ENCODE data around the gene GSG1L2. TPM values are rescaled to one million over a fixed set of nuclear protein-coding genes. Genes with fewer than 3 reads are reported as not detected.

GSG1L2 gene
- total and polyA plus RNA-seq, 2 experiments from 2014 or later: not detected

- Histone ChIP-seq H3K9me2 (replicated peaks; ENCODE audit: insufficient read depth) (no peaks in the 10 kb centered on the region), H2AFZ (no peak overlapping the region)
Observed at GRCh38 chr17:9811086-9811485, 10.8 kb downstream of the GSG1L2 start.

DNA sequence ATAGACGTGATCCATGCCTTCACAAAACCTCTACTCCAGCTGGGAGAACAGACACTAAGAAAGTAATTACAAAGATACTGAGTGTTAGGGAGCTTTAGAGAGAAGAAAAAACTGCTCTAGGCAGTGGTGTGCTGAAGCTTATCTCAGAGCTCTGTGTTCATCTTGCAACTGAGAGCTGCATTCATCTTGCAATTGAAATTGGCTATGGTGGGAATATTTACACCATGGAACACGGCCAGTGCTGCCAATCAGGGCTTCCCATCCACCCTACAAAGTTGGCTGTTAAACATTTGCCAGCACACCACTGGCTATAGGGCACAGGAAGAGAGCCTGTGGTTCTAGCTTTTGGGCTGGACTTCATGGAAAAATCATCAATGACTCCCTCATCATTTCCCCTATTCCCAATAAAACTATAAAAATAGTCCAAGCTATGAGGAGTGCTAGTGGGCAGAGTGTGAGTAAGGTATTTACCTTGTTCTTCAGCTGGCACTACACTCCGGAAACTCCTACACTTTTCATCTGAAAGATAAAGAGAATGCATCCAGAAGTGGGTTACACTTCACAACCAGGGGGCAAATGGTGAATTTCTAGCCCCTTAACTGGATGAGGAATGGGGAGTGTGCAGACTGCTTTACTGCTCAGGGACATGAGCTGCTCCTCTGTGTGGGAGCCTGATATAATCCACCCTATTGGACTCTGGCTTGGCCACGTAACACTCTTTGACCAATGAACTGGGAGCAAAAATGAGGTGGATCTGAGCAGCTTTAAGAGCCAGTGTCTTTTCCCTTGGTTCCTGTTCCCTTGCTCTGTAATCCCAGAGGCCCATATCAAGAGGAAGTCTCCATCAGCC is 11.6 kb downstream of the GSG1L2 start:
- no peaks in the 10 kb centered on the region for H4K20me1 ChIP-seq (ENCODE audit: insufficient read depth, poor library complexity, severe bottlenecking)
- no peaks in the 10 kb centered on the region for H3K27me3 ChIP-seq
- H3K4me1 ChIP-seq (ENCODE audit: insufficient read depth): no peaks in the 10 kb centered on the region
- 65% methylated on average over 4 of the region's 4 CpGs for WGBS (ENCODE audit: low lambda C conversion rate, missing lambda C conversion rate)
- H2AFZ ChIP-seq: no peak overlapping the region
- no peak overlapping the region for H3K4me3 ChIP-seq
- DNase-seq (ENCODE audit: low spot score): no peak
- H3K9me3 ChIP-seq (ENCODE audit: low read depth): no peaks in the 10 kb centered on the region
- H3K79me2 ChIP-seq: no peaks in the 10 kb centered on the region
- H3K9me2 ChIP-seq (replicated peaks; ENCODE audit: insufficient read depth): no peaks in the 10 kb centered on the region
- H3K27ac ChIP-seq: no peak overlapping the region
- TF ChIP-seq EZH2phosphoT487 (IDR thresholded peaks at IDR 0.05; ENCODE audit: low read depth, severe bottlenecking, unreplicated experiment) (no peak), EZH2 (IDR thresholded peaks at IDR 0.05; ENCODE audit: borderline replicate concordance) (no peak)
- TF ChIP-seq, protein P1, sequence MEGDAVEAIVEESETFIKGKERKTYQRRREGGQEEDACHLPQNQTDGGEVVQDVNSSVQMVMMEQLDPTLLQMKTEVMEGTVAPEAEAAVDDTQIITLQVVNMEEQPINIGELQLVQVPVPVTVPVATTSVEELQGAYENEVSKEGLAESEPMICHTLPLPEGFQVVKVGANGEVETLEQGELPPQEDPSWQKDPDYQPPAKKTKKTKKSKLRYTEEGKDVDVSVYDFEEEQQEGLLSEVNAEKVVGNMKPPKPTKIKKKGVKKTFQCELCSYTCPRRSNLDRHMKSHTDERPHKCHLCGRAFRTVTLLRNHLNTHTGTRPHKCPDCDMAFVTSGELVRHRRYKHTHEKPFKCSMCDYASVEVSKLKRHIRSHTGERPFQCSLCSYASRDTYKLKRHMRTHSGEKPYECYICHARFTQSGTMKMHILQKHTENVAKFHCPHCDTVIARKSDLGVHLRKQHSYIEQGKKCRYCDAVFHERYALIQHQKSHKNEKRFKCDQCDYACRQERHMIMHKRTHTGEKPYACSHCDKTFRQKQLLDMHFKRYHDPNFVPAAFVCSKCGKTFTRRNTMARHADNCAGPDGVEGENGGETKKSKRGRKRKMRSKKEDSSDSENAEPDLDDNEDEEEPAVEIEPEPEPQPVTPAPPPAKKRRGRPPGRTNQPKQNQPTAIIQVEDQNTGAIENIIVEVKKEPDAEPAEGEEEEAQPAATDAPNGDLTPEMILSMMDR (IDR thresholded peaks at IDR 0.05; ENCODE audit: poor library complexity): no peak
- no peak overlapping the region for H3K4me2 ChIP-seq
- H3K36me3 ChIP-seq (replicated peaks; ENCODE audit: insufficient read depth, low read depth): no peaks in the 10 kb centered on the region

More at GRCh38 chr17:9811086-9811485, 10.8 kb downstream of the GSG1L2 start:
- WGBS (ENCODE audit: low lambda C conversion rate, missing lambda C conversion rate): 89% methylated on average over 5 of the region's 5 CpGs
- no peaks in the 10 kb centered on the region for H3K27me3 ChIP-seq
- H3K4me1 ChIP-seq (ENCODE audit: insufficient read depth): no peaks in the 10 kb centered on the region
- DNase-seq (ENCODE audit: low spot score): no peak
- no peaks in the 10 kb centered on the region for H3K36me3 ChIP-seq (replicated peaks; ENCODE audit: insufficient read depth, low read depth)
- H4K20me1 ChIP-seq (ENCODE audit: insufficient read depth, poor library complexity, severe bottlenecking): no peaks in the 10 kb centered on the region
- no peaks in the 10 kb centered on the region for H3K79me2 ChIP-seq
- H3K4me3 ChIP-seq: no peak overlapping the region
- H3K4me2 ChIP-seq: no peak overlapping the region
- H3K27ac ChIP-seq: no peak overlapping the region
- TF ChIP-seq, protein P1 (IDR thresholded peaks at IDR 0.05; ENCODE audit: poor library complexity): no peak
- TF ChIP-seq EZH2phosphoT487 (IDR thresholded peaks at IDR 0.05; ENCODE audit: low read depth, severe bottlenecking, unreplicated experiment) (no peak), EZH2 (IDR thresholded peaks at IDR 0.05; ENCODE audit: borderline replicate concordance) (no peak)
- no peaks in the 10 kb centered on the region for H3K9me3 ChIP-seq (ENCODE audit: low read depth)

DNA sequence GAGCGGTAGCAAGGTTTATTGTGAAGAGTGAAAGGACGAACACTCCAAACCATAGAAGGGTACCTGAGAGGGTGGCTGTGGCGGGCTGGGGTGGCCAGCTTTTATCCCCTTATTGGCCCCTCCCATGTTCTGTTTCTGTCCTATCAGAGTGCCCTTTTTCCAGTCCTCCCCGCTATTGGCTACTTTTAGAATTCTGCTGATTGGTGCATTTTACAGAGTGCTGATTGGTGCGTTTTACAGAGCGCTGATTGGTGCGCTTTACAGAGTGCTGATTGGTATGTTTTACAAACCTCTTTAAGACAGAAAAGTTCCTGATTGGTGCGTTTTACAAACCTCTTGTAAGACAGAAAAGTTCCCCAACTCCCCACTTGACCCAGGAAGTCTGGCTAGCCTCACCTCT is 12.5 kb downstream of the GSG1L2 start:
- H3K4me3 ChIP-seq: no peak overlapping the region
- DNase-seq (ENCODE audit: low spot score): no peak
- H3K36me3 ChIP-seq (replicated peaks; ENCODE audit: insufficient read depth, low read depth): no peaks in the 10 kb centered on the region
- H3K79me2 ChIP-seq: no peaks in the 10 kb centered on the region
- H3K27me3 ChIP-seq: no peaks in the 10 kb centered on the region
- TF ChIP-seq EZH2phosphoT487 (IDR thresholded peaks at IDR 0.05; ENCODE audit: low read depth, severe bottlenecking, unreplicated experiment) (no peak), EZH2 (IDR thresholded peaks at IDR 0.05; ENCODE audit: borderline replicate concordance) (no peak)
- TF ChIP-seq, protein P1 (IDR thresholded peaks at IDR 0.05; ENCODE audit: poor library complexity): no peak
- H3K9me3 ChIP-seq (ENCODE audit: low read depth): no peaks in the 10 kb centered on the region
- no peaks in the 10 kb centered on the region for H4K20me1 ChIP-seq (ENCODE audit: insufficient read depth, poor library complexity, severe bottlenecking)
- H2AFZ ChIP-seq: no peak overlapping the region
- no peak overlapping the region for H3K27ac ChIP-seq
- H3K4me1 ChIP-seq (ENCODE audit: insufficient read depth): no peaks in the 10 kb centered on the region
- 93% methylated on average over 8 of the region's 8 CpGs for WGBS (ENCODE audit: low lambda C conversion rate, missing lambda C conversion rate)
- H3K9me2 ChIP-seq (replicated peaks; ENCODE audit: insufficient read depth): no peaks in the 10 kb centered on the region
- H3K4me2 ChIP-seq: no peak overlapping the region

Measured in hepatocyte (in vitro differentiated cells).